Nephron (organoid): ENCODE measurements around the gene SUCLG1.

ENCODE experiments used
- H3K27ac Mint-ChIP-seq, 3 experiments: 2 replicates each; pipeline ENCODE4 v1.8.0; 2020; ENCODE audit warnings: mixed read lengths in 3 of 3, mild to moderate bottlenecking in 2 of 3, moderate library complexity in 1 of 3
- H3K27me3 Mint-ChIP-seq: 2 replicates; pipeline ENCODE4 v1.8.0; 2021; ENCODE audit warnings: low read depth, mild to moderate bottlenecking, moderate library complexity, mixed read lengths
- H3K36me3 Mint-ChIP-seq: 2 replicates; pipeline ENCODE4 v1.8.0; 2020; ENCODE audit warnings: low read depth, mixed read lengths
- H3K4me1 Mint-ChIP-seq: 2 replicates; pipeline ENCODE4 v1.8.0; 2020; ENCODE audit warnings: mixed read lengths
- H3K4me3 Mint-ChIP-seq, 3 experiments: 2 replicates each; pipeline ENCODE4 v1.8.0; 2020; ENCODE audit warnings: mild to moderate bottlenecking in 3 of 3, mixed read lengths in 3 of 3, moderate library complexity in 2 of 3
- H3K9me3 Mint-ChIP-seq: 2 replicates; pipeline ENCODE4 v1.8.0; 2020; ENCODE audit warnings: mixed read lengths
- TF ChIP-seq, protein P1 (sequence below), 3 experiments: fragments of 200-600 bp; sonication (generic); IDR thresholded peaks; one replicate each; pipeline ENCODE4 v1.5.0; 2021; ENCODE audit warnings: antibody characterized with exemption in 3 of 3; ENCODE audit not compliant: unreplicated experiment in 3 of 3

SUCLG1 gene

DNA sequence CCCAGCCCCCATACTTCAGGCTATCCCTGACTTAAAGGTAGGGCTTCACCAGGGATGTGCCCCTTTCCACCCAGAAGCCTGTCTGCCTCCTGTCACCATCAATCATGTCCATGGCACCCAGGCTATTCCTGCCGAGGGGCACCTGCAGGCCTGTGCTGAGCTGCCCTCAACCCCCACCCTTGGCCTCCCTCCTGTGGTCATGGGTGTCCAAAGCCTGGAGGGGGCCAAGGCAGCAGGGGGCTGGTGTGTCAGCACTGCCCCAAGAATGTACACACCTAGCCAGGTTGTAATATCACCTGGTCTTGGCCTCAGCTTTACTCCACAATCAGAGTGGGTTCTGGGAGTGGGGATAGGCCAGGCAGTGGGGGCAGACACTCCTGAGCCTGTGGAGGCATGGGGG, 69.3 kb downstream of the SUCLG1 start:
- Mint-ChIP-seq H3K36me3 (no peaks in the 10 kb centered on the region), H3K27me3 (no peaks in the 10 kb centered on the region), H3K4me1 (no peaks in the 10 kb centered on the region), H3K4me3 (no peak overlapping the region), H3K9me3 (peaks cover 6% of the 10 kb centered on the region), H3K27ac (no peak overlapping the region)
- TF ChIP-seq, protein P1, sequence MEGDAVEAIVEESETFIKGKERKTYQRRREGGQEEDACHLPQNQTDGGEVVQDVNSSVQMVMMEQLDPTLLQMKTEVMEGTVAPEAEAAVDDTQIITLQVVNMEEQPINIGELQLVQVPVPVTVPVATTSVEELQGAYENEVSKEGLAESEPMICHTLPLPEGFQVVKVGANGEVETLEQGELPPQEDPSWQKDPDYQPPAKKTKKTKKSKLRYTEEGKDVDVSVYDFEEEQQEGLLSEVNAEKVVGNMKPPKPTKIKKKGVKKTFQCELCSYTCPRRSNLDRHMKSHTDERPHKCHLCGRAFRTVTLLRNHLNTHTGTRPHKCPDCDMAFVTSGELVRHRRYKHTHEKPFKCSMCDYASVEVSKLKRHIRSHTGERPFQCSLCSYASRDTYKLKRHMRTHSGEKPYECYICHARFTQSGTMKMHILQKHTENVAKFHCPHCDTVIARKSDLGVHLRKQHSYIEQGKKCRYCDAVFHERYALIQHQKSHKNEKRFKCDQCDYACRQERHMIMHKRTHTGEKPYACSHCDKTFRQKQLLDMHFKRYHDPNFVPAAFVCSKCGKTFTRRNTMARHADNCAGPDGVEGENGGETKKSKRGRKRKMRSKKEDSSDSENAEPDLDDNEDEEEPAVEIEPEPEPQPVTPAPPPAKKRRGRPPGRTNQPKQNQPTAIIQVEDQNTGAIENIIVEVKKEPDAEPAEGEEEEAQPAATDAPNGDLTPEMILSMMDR (IDR thresholded peaks at IDR 0.05; ENCODE audit: unreplicated experiment in 3 of 3): no peak

DNA sequence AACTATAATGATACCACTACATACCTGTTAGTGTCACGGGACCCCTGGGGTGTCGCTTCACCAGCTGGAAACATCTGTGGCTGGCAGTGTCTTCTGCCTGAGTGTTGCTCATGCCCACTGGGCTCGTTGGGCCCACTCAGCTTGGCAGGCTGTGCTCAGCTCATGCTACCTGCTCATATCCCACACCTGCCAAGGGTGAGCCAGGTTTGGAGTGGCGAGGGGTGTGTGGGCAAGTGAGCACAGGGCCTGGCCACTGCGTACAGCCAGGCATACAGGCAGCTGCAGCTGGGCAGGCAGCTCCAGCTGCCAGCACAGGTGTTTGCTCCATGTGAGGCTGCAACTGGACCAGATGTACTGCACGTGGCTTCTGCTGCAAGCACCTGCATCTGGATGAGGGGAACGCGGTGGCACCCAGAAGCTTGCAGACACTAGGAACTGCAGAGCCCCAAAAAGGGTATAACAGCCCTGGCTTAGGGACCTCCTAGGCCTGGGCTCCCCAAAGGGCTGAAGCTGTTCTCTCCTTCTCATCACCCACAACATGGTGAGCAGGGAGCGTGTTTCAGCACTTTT, 70.1 kb downstream of the SUCLG1 start:
- H3K4me3 Mint-ChIP-seq: no peak overlapping the region
- H3K9me3 Mint-ChIP-seq: peaks cover 6% of the 10 kb centered on the region
- H3K27ac Mint-ChIP-seq: no peak overlapping the region
- H3K4me1 Mint-ChIP-seq: no peaks in the 10 kb centered on the region
- no peaks in the 10 kb centered on the region for H3K27me3 Mint-ChIP-seq
- no peaks in the 10 kb centered on the region for H3K36me3 Mint-ChIP-seq
- TF ChIP-seq, protein P1 (IDR thresholded peaks at IDR 0.05; ENCODE audit: unreplicated experiment in 3 of 3): no peak

DNA sequence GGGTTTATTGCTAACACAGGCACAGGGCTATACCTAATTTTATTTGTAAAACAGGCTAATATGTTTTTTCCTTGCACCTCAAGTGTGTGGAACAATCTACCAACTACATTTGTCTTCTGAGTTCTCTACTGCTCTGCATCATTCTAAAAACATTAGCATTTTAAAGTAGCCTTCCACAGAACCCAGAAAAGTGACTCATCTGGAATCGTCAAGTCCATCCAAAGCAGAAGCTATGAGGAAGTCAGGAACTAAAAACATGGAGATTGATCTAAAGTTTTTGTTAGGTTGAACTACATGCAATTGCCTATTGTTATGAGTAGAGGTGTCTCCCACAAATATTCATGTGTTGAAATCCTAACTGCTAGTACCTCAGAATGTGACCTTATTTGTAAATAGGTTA, 70.9 kb downstream of the SUCLG1 start:
- TF ChIP-seq, protein P1 (IDR thresholded peaks at IDR 0.05; ENCODE audit: unreplicated experiment in 3 of 3): no peak
- Mint-ChIP-seq H3K4me1 (no peaks in the 10 kb centered on the region), H3K36me3 (no peaks in the 10 kb centered on the region), H3K9me3 (peaks cover 6% of the 10 kb centered on the region), H3K27me3 (no peaks in the 10 kb centered on the region), H3K4me3 (no peak overlapping the region), H3K27ac (no peak overlapping the region)

DNA sequence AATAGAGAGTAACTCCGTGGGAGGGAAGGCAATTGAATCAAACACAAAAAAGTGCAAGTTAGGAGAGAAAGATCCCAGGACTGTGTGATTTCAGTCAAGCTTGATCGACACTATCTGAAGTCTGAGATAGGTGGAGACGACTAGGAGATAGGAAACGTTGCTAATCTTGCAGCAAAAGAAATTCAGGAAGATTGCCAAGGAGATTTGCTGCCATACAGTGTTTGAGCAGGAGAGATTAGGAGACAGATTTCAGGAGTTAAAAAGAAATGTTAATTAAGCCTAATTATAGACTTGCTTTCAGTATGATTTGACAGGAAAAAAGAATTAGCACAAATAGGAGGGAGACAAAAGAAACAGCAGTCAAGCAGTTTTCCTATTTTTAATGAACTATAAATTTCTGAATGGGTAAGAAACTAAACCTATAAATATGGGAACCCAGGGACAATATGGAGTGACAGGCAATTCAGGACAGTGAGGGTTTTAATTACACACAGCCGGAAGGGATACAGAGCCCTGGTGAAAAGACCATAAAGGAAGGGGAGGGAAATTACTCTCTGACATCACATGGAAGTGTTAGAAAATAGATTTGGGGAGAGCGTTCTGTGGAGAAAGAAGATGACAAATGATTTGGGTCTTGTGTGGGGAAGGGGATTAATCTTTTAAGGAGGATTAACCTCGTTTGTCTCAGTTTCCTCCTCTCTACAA, 72.6 kb downstream of the SUCLG1 start:
- TF ChIP-seq, protein P1 (IDR thresholded peaks at IDR 0.05; ENCODE audit: unreplicated experiment in 3 of 3): no peak

DNA sequence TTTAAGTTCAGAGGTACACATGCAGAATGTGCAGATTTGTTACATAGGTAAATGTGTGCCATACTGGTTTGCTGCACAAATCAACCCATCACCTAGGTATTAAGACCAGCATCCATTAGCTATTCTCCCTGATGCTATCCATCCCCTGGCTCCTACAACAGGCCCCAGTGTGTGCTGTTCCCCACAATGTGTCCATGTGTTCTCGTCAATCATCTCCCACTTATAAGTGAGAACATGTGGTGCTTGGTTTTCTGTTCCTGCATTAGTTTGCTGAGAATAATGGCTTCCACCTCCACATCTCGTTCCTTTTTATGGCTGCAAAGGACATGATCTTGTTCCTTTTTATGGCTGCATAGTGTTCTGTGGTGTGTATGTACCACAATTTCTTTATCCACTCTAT, 75.8 kb downstream of the SUCLG1 start:
- no peak overlapping the region for H3K4me3 Mint-ChIP-seq
- H3K27me3 Mint-ChIP-seq: no peaks in the 10 kb centered on the region
- H3K9me3 Mint-ChIP-seq: peaks cover 2% of the 10 kb centered on the region
- H3K36me3 Mint-ChIP-seq: no peaks in the 10 kb centered on the region
- no peak overlapping the region for H3K27ac Mint-ChIP-seq
- TF ChIP-seq, protein P1 (IDR thresholded peaks at IDR 0.05; ENCODE audit: unreplicated experiment in 3 of 3): no peak
- H3K4me1 Mint-ChIP-seq: no peaks in the 10 kb centered on the region

More for the DNA sequence above, 72.6 kb downstream of the SUCLG1 start:
- H3K27me3 Mint-ChIP-seq: no peaks in the 10 kb centered on the region
- no peaks in the 10 kb centered on the region for H3K36me3 Mint-ChIP-seq
- H3K9me3 Mint-ChIP-seq: peaks cover 2% of the 10 kb centered on the region
- H3K4me1 Mint-ChIP-seq: no peaks in the 10 kb centered on the region
- H3K27ac Mint-ChIP-seq: no peak overlapping the region
- no peak overlapping the region for H3K4me3 Mint-ChIP-seq

DNA sequence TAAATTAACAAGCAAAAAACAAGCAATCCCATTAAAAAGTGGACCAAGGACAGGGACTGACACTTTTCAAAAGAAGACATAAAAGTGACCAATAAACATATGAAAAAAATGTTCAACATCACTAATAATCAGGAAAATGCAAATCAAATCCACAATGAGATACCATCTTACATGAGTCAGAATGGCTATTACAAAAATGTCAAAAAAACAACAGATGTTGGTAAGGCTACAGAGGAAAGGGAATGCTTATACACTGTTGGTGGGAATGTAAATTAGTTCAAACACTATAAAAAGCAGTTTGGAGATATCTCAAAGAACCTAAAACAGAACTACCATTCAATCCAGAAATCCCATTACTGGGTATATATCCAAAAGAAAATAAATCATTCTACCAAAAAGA, 78.2 kb downstream of the SUCLG1 start:
- Mint-ChIP-seq H3K4me3 (no peak overlapping the region), H3K27me3 (no peaks in the 10 kb centered on the region), H3K9me3 (peaks cover 2% of the 10 kb centered on the region), H3K36me3 (no peaks in the 10 kb centered on the region), H3K4me1 (no peaks in the 10 kb centered on the region), H3K27ac (no peak overlapping the region)
- TF ChIP-seq, protein P1 (IDR thresholded peaks at IDR 0.05; ENCODE audit: unreplicated experiment in 3 of 3): no peak
